Nephron (organoid): ENCODE results near the gene SLC9A8.
A peak's percentile ranks its signal among the peaks of the same experiment; 100 is the strongest.

Source experiments
- H3K27ac Mint-ChIP-seq, 3 experiments: 2 replicates each; pipeline ENCODE4 v1.8.0; 2020; ENCODE audit warnings: mixed read lengths in 3 of 3, mild to moderate bottlenecking in 2 of 3, moderate library complexity in 1 of 3
- H3K27me3 Mint-ChIP-seq: 2 replicates; pipeline ENCODE4 v1.8.0; 2021; ENCODE audit warnings: low read depth, mild to moderate bottlenecking, moderate library complexity, mixed read lengths
- H3K36me3 Mint-ChIP-seq: 2 replicates; pipeline ENCODE4 v1.8.0; 2020; ENCODE audit warnings: low read depth, mixed read lengths
- H3K4me1 Mint-ChIP-seq: 2 replicates; pipeline ENCODE4 v1.8.0; 2020; ENCODE audit warnings: mixed read lengths
- H3K4me3 Mint-ChIP-seq, 3 experiments: 2 replicates each; pipeline ENCODE4 v1.8.0; 2020; ENCODE audit warnings: mild to moderate bottlenecking in 3 of 3, mixed read lengths in 3 of 3, moderate library complexity in 2 of 3
- H3K9me3 Mint-ChIP-seq: 2 replicates; pipeline ENCODE4 v1.8.0; 2020; ENCODE audit warnings: mixed read lengths
- CTCF ChIP-seq, 3 experiments: fragments of 200-600 bp; sonication (generic); IDR thresholded peaks; one replicate each; pipeline ENCODE4 v1.5.0; 2021; ENCODE audit warnings: antibody characterized with exemption in 3 of 3; ENCODE audit not compliant: unreplicated experiment in 3 of 3

SLC9A8 gene

GRCh38 chr20:49935746-49936152 is 123.1 kb downstream of the SLC9A8 start:
- peak overlapping the region; percentile 99 to 100 (median 99) for H3K4me3 Mint-ChIP-seq
- peaks cover 3% of the 10 kb centered on the region for H3K27me3 Mint-ChIP-seq
- peak overlapping the region in 1 of 3 experiments; percentile 99 for H3K27ac Mint-ChIP-seq
- H3K9me3 Mint-ChIP-seq: no peaks in the 10 kb centered on the region
- peaks cover 8% of the 10 kb centered on the region for H3K36me3 Mint-ChIP-seq
- TF ChIP-seq CTCF (IDR thresholded peaks at IDR 0.05; ENCODE audit: unreplicated experiment in 3 of 3): no peak
- H3K4me1 Mint-ChIP-seq: peaks cover 35% of the 10 kb centered on the region

- H3K4me1 Mint-ChIP-seq: peaks cover 41% of the 10 kb centered on the region
- peaks cover 3% of the 10 kb centered on the region for H3K27me3 Mint-ChIP-seq
These were observed 123.8 kb downstream of the SLC9A8 start, which contains the start of gene RNF114 for GRCh38 chr20:49936153-49937026. RNF114 (plus strand) TSS chr20:49936397; CDS start chr20:49936413, 16 bp downstream.

GRCh38 chr20:49937027-49937929 is 124.7 kb downstream of the SLC9A8 start:
- Mint-ChIP-seq H3K4me3 (peak overlapping the region; percentile 99 to 100 (median 99)), H3K36me3 (peaks cover 17% of the 10 kb centered on the region), H3K9me3 (no peaks in the 10 kb centered on the region), H3K27ac (peak overlapping the region; percentile 81 to 99 (median 98)), H3K27me3 (peaks cover 3% of the 10 kb centered on the region), H3K4me1 (peaks cover 43% of the 10 kb centered on the region)
- TF ChIP-seq CTCF (IDR thresholded peaks at IDR 0.05; ENCODE audit: unreplicated experiment in 3 of 3): no peak

More at GRCh38 chr20:49936153-49937026, 123.8 kb downstream of the SLC9A8 start, which contains the start of gene RNF114:
- Mint-ChIP-seq H3K4me3 (peak within 1 kb of the TSS; percentile 99 to 100 (median 99)), H3K36me3 (peaks cover 14% of the 10 kb centered on the region), H3K9me3 (no peaks in the 10 kb centered on the region), H3K27ac (peak within 1 kb of the TSS; percentile 81 to 99 (median 98))
- TF ChIP-seq CTCF (IDR thresholded peaks at IDR 0.05; ENCODE audit: unreplicated experiment in 3 of 3): no peak

- peaks cover 1% of the 10 kb centered on the region for H3K27me3 Mint-ChIP-seq
- peak overlapping the region; percentile 73 to 100 (median 99) for H3K4me3 Mint-ChIP-seq
- H3K36me3 Mint-ChIP-seq: peaks cover 22% of the 10 kb centered on the region
- no peaks in the 10 kb centered on the region for H3K9me3 Mint-ChIP-seq
- H3K4me1 Mint-ChIP-seq: peaks cover 43% of the 10 kb centered on the region
- peak overlapping the region; percentile 40 to 78 (median 43) for H3K27ac Mint-ChIP-seq
- no peak for TF ChIP-seq CTCF (IDR thresholded peaks at IDR 0.05; ENCODE audit: unreplicated experiment in 3 of 3)
These were observed 125.8 kb downstream of the SLC9A8 start for GRCh38 chr20:49938173-49939163.

GRCh38 chr20:49941456-49941855 is 128.8 kb downstream of the SLC9A8 start:
- no peaks in the 10 kb centered on the region for H3K27me3 Mint-ChIP-seq
- H3K4me1 Mint-ChIP-seq: peaks cover 43% of the 10 kb centered on the region
- H3K36me3 Mint-ChIP-seq: peaks cover 42% of the 10 kb centered on the region
- H3K9me3 Mint-ChIP-seq: no peaks in the 10 kb centered on the region
- peak overlapping the region in 1 of 3 experiments; percentile 57 for H3K4me3 Mint-ChIP-seq
- TF ChIP-seq CTCF (IDR thresholded peaks at IDR 0.05; ENCODE audit: unreplicated experiment in 3 of 3): no peak
- H3K27ac Mint-ChIP-seq: peak overlapping the region in 1 of 3 experiments; percentile 10
